ENCODE data around the gene NGEF.

GRCh38 chr2:233010569-233011267, 2.3 kb downstream of the NGEF start:
- TF ChIP-seq FOXP2 (optimal IDR thresholded peaks at IDR 0.05; ENCODE audit: borderline replicate concordance, extremely low read depth, extremely low read length, insufficient read depth): no peak
- TF ChIP-seq TAF1 (IDR thresholded peaks at IDR 0.05; ENCODE audit: borderline replicate concordance, insufficient read depth, low read length): no peak
